NT2/D1 (cell line): Measurements from ENCODE around the gene MADD.

ENCODE experiments used
- DNase-seq: peaks from one replicate; pipeline ENCODE4 v3.0.0-alpha.2; 2011; ENCODE audit warnings: low read depth, low spot score
- H3K27me3 ChIP-seq: 2 replicates; pipeline ENCODE4 v1.6.0; 2011; ENCODE audit warnings: mild to moderate bottlenecking; ENCODE audit not compliant: insufficient read length, insufficient read depth
- H3K36me3 ChIP-seq: 2 replicates; pipeline ENCODE4 v1.6.1; 2011; ENCODE audit warnings: mild to moderate bottlenecking, low read length, mixed read lengths; ENCODE audit not compliant: insufficient read depth, insufficient read length
- H3K4me1 ChIP-seq: 2 replicates; pipeline ENCODE4 v1.5.1; 2011; ENCODE audit not compliant: insufficient read depth, insufficient read length
- H3K4me3 ChIP-seq: 2 replicates; pipeline ENCODE4 v1.5.1; 2011; ENCODE audit warnings: low read depth; ENCODE audit not compliant: insufficient read length
- H3K9ac ChIP-seq: 2 replicates; pipeline ENCODE4 v1.6.0; 2011; ENCODE audit warnings: low read depth; ENCODE audit not compliant: insufficient read length
- H3K9me3 ChIP-seq: 2 replicates; pipeline ENCODE4 v1.5.1; 2011; ENCODE audit warnings: mild to moderate bottlenecking, low read length; ENCODE audit not compliant: insufficient read depth
- SUZ12 ChIP-seq: IDR thresholded peaks from 2 replicates; pipeline ENCODE4 v1.6.1; 2011; ENCODE audit not compliant: insufficient read length, insufficient read depth; ENCODE audit errors: extremely low read depth
- YY1 ChIP-seq: IDR thresholded peaks from 2 replicates; pipeline ENCODE4 v1.6.1; 2011; ENCODE audit not compliant: insufficient read length, insufficient read depth
- ZNF274 ChIP-seq: IDR thresholded peaks from 2 replicates; pipeline ENCODE4 v1.6.1; 2011; ENCODE audit warnings: mild to moderate bottlenecking, low read depth, low read length

Gene MADD

DNA sequence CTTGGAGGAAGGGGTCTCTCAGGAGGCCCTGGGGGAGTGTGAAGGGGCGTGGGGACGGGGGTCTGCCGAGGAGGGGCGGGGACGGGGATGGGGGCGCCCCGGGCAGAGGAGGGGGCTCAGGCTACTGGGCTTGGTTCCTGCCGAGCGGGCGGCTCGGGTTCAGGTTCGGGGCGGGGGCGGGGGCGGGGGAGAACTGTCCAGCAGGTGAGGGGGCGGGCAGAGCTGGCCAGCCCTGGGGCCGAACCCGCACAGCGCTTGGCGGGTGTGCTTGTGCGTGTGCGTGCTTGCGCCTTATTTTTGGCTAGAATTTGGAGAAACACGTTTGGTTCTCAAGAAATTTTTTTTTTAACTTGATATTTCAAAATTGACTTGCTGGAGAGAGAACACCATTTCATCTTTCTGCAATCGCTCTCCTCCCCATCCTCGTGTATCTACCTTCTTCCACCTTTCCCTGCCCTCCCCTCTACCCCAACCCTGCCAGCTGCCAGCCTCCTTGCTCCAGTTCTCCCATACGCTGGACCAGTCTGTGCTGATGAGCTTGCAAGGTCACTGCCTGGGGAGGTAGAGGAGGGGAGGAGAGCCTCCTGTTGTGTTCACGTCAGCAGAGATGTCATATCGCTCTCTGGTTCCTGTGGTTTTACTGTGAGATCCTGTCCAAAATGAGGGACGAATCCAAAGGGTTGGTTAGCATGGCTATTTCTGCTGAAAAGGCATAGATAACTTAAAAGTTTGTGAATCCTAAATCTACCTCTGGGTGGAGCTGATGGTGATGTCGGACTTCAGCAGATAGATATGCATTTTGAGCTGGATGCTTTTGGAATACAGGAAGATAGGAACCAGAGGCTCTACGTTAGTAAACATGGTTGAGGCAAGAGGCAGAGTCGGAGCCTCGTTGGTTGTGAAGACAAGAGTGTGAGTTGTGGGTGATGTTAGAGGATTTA, 668 bp downstream of the MADD start:
- no peaks in the 10 kb centered on the region for H3K9me3 ChIP-seq
- H3K4me1 ChIP-seq, result peaks cover 16% of the 10 kb centered on the region
- DNase-seq, result no peak
- peaks cover 21% of the 10 kb centered on the region for H3K36me3 ChIP-seq
- no peaks in the 10 kb centered on the region for H3K27me3 ChIP-seq
- H3K4me3 ChIP-seq, result peak overlapping the region; percentile 47
- H3K9ac ChIP-seq, result peak overlapping the region; percentile 90
- TF ChIP-seq YY1 (no peak), ZNF274 (no peak), SUZ12 (no peak)

GRCh38 chr11:47271328-47271727, 1.4 kb downstream of the MADD start:
- DNase-seq, result no peak
- peaks cover 16% of the 10 kb centered on the region for H3K4me1 ChIP-seq

DNA sequence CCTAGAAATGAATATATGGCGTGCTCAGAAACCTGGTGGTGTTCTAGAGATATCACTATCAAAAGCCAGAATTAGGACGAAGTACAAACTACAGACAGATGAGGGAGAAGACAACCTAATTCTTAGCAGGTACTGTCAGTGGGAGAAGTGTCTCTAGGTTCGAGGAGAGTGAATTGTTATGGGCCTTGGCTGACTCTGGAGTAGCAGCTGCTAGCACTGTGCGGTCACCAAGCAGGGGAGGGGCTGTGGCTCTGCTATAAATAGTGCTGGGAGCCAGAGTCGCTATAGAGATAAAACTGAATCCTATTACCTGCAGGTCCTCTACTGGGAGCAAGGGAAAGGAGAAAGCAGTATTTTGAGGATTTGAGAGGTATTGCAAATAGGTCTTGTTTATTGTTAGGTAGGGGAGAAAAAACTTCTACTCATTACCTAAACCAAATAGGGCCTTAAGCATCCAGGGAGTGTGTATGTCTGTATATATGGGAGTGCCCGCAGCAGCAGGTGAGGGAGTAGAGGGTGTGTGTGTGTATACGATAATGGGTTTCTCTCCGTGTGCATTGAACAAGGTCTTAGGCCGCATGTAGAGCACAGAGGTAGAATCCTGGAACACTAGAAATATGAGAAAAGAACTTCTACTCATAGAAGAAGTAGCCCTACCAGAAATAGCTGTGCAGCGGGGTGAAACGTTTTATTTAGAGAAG, 2.2 kb downstream of the MADD start:
- H3K9ac ChIP-seq, result no peak overlapping the region
- H3K27me3 ChIP-seq, result no peaks in the 10 kb centered on the region
- no peaks in the 10 kb centered on the region for H3K9me3 ChIP-seq
- no peak overlapping the region for H3K4me3 ChIP-seq
- no peak for DNase-seq
- H3K36me3 ChIP-seq, result peaks cover 33% of the 10 kb centered on the region
- H3K4me1 ChIP-seq, result peaks cover 16% of the 10 kb centered on the region
- no peak for TF ChIP-seq ZNF274
- no peak for TF ChIP-seq SUZ12
- no peak for TF ChIP-seq YY1

More at GRCh38 chr11:47271328-47271727, 1.4 kb downstream of the MADD start:
- H3K27me3 ChIP-seq, result no peaks in the 10 kb centered on the region
- peaks cover 25% of the 10 kb centered on the region for H3K36me3 ChIP-seq
- no peak overlapping the region for H3K4me3 ChIP-seq
- TF ChIP-seq YY1 (no peak), SUZ12 (no peak), ZNF274 (no peak)
- H3K9ac ChIP-seq, result no peak overlapping the region
- no peaks in the 10 kb centered on the region for H3K9me3 ChIP-seq

DNA sequence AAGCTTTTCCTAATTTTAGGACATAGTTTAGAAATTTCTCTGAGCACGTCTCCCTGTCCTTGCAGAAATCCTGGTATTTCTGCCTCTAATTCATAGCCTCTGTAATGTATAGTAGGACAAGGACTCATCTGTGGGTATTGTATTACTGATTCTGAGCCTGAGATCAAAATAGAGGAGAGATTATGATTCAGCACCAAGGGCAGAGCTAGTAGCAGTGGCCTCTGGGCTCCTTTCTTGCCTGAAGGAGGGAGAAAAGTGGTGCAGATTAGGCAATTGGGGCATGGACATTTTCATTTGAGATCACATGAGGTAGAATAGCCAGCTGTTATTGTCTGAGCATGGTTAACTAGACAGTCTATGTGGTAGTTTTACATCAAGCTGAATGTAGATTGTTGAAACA, 2.8 kb downstream of the MADD start:
- no peak for DNase-seq
- Histone ChIP-seq H3K4me1 (peaks cover 15% of the 10 kb centered on the region), H3K9me3 (no peaks in the 10 kb centered on the region), H3K4me3 (no peak overlapping the region), H3K27me3 (no peaks in the 10 kb centered on the region), H3K36me3 (peaks cover 38% of the 10 kb centered on the region), H3K9ac (no peak overlapping the region)
- no peak for TF ChIP-seq ZNF274

DNA sequence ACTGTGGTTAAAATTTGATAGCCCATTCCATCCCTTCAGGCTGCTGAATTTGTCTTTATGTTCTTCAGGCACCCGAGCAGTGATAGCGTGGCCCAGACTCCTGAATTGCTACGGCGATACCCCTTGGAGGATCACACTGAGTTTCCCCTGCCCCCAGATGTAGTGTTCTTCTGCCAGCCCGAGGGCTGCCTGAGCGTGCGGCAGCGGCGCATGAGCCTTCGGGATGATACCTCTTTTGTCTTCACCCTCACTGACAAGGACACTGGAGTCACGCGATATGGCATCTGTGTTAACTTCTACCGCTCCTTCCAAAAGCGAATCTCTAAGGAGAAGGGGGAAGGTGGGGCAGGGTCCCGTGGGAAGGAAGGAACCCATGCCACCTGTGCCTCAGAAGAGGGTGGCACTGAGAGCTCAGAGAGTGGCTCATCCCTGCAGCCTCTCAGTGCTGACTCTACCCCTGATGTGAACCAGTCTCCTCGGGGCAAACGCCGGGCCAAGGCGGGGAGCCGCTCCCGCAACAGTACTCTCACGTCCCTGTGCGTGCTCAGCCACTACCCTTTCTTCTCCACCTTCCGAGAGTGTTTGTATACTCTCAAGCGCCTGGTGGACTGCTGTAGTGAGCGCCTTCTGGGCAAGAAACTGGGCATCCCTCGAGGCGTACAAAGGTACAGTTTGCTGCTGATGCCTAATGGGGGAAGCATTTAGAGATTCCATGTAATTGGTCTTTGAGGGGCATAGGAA, 4.7 kb downstream of the MADD start:
- TF ChIP-seq SUZ12 (no peak), YY1 (no peak), ZNF274 (no peak)

DNA sequence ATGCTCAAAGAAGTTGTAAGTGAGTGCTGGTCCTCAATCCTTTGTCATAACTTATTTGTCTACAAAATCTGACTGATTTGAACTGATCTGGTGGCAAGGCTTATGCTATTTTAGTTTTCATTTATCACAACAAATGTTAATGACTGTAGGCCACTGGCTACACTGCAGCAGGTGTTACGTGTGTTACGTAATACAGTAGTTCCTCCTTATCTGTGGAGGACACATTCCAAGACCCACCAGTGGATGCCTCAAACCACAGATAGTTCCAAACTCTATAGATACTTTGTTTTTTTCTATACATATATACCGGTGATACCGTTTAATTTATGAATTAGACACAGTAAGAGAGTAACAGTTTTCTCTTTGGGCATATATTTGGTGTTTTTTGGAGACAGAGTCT, 7.0 kb downstream of the MADD start:
- H3K9me3 ChIP-seq, result no peaks in the 10 kb centered on the region
- H3K27me3 ChIP-seq, result no peaks in the 10 kb centered on the region
- no peak overlapping the region for H3K4me3 ChIP-seq
- H3K4me1 ChIP-seq, result peaks cover 2% of the 10 kb centered on the region
- H3K9ac ChIP-seq, result no peak overlapping the region
- no peak for DNase-seq
- TF ChIP-seq ZNF274, result no peak
- TF ChIP-seq YY1, result no peak
- TF ChIP-seq SUZ12, result no peak
- peaks cover 73% of the 10 kb centered on the region for H3K36me3 ChIP-seq

More for the DNA sequence above, 4.7 kb downstream of the MADD start:
- no peak for DNase-seq
- H3K9me3 ChIP-seq, result no peaks in the 10 kb centered on the region
- H3K4me3 ChIP-seq, result no peak overlapping the region
- no peaks in the 10 kb centered on the region for H3K27me3 ChIP-seq
- H3K9ac ChIP-seq, result no peak overlapping the region
- H3K4me1 ChIP-seq, result peaks cover 3% of the 10 kb centered on the region
- peaks cover 54% of the 10 kb centered on the region for H3K36me3 ChIP-seq
